GM19455 (cell line): ENCODE data around the gene SGMS1.

Experiments
- ATAC-seq: cut with Tn5 transposase; IDR thresholded peaks from one replicate; pipeline ENCODE4 v1.9.1; 2021; ENCODE audit not compliant: unreplicated experiment

The SGMS1 gene

GRCh38 chr10:50324046-50324445 is 299.7 kb downstream of the SGMS1 start:
- no peak for ATAC-seq

GRCh38 chr10:50322077-50322476 is 301.7 kb downstream of the SGMS1 start:
- ATAC-seq: no peak

- no peak for ATAC-seq
Observed at GRCh38 chr10:50318129-50318528, 305.6 kb downstream of the SGMS1 start.

- no peak for ATAC-seq
Observed at GRCh38 chr10:50316695-50317648, 306.8 kb downstream of the SGMS1 start.

GRCh38 chr10:50316174-50316573 is 307.6 kb downstream of the SGMS1 start:
- ATAC-seq: no peak

GRCh38 chr10:50315424-50315823 is 308.3 kb downstream of the SGMS1 start:
- ATAC-seq: no peak

GRCh38 chr10:50314169-50315071 is 309.3 kb downstream of the SGMS1 start:
- no peak for ATAC-seq

GRCh38 chr10:50312464-50313437 is 311.0 kb downstream of the SGMS1 start:
- no peak for ATAC-seq

GRCh38 chr10:50310560-50311174 is 313.1 kb downstream of the SGMS1 start:
- ATAC-seq: no peak

GRCh38 chr10:50309342-50309741 is 314.4 kb downstream of the SGMS1 start:
- ATAC-seq: no peak

- ATAC-seq: no peak
Observed at GRCh38 chr10:50304660-50305059, 319.1 kb downstream of the SGMS1 start.

- no peak for ATAC-seq
Observed at GRCh38 chr10:50299948-50300669, 323.6 kb downstream of the SGMS1 start.

GRCh38 chr10:50295367-50295766 is 328.4 kb downstream of the SGMS1 start:
- no peak for ATAC-seq

- ATAC-seq: no peak
Observed at GRCh38 chr10:50294582-50294981, 329.2 kb downstream of the SGMS1 start.

GRCh38 chr10:50293513-50294313 is 330.0 kb downstream of the SGMS1 start:
- no peak for ATAC-seq

GRCh38 chr10:50291261-50291850 is 332.4 kb downstream of the SGMS1 start:
- no peak for ATAC-seq

GRCh38 chr10:50289196-50289595 is 334.6 kb downstream of the SGMS1 start:
- ATAC-seq: no peak
